HG03442 (cell line): Measurements from ENCODE around the gene SLC35F1.

Experiments
- ATAC-seq: cut with Tn5 transposase; IDR thresholded peaks from one replicate; pipeline ENCODE4 v1.9.1; 2021; ENCODE audit warnings: mild to moderate bottlenecking, moderate library complexity; ENCODE audit not compliant: unreplicated experiment

Gene SLC35F1

GRCh38 chr6:118344014-118344670, 437.1 kb downstream of the SLC35F1 start:
- ATAC-seq = no peak

- no peak for ATAC-seq
Observed at GRCh38 chr6:118350881-118351430, 443.9 kb downstream of the SLC35F1 start.

GRCh38 chr6:118353564-118353963, 446.5 kb downstream of the SLC35F1 start:
- ATAC-seq = no peak

- ATAC-seq = peak; percentile 99
Observed at GRCh38 chr6:118354641-118355040, 447.6 kb downstream of the SLC35F1 start.

GRCh38 chr6:118356054-118356453, 449.0 kb downstream of the SLC35F1 start:
- ATAC-seq = no peak

- no peak for ATAC-seq
Observed at GRCh38 chr6:118356686-118357085, 449.6 kb downstream of the SLC35F1 start.
